Activated CD4-positive, alpha-beta T cell treated with anti-CD3 and anti-CD28 coated beads, Interleukin-2, amount 10 ng/mL, durations not matched to agents 24 days and 14 days (primary cell): ENCODE measurements around the gene PLA2G12B. TPM values are rescaled to one million over a fixed set of nuclear protein-coding genes. Genes with fewer than 3 reads are reported as not detected.

Source experiments
- DNase-seq: peaks from one replicate; pipeline ENCODE4 v3.0.0; 2022
- H3K27ac Mint-ChIP-seq: one replicate; pipeline ENCODE4 v1.8.0; 2022; ENCODE audit warnings: mild to moderate bottlenecking, mixed read lengths
- H3K27me3 Mint-ChIP-seq: one replicate; pipeline ENCODE4 v1.8.0; 2022; ENCODE audit warnings: mixed read lengths
- H3K36me3 Mint-ChIP-seq: one replicate; pipeline ENCODE4 v1.8.0; 2022; ENCODE audit warnings: low read depth, mild to moderate bottlenecking, mixed read lengths
- H3K4me1 Mint-ChIP-seq: one replicate; pipeline ENCODE4 v1.8.0; 2021; ENCODE audit warnings: mixed read lengths
- H3K4me3 Mint-ChIP-seq: one replicate; pipeline ENCODE4 v1.8.0; 2022; ENCODE audit warnings: mild to moderate bottlenecking, moderate library complexity, mixed read lengths
- H3K9me3 Mint-ChIP-seq: one replicate; pipeline ENCODE4 v1.8.0; 2021; ENCODE audit warnings: mixed read lengths
- intact Hi-C: fragments of 100-400 bp; cut with micrococcal nuclease; formaldehyde crosslinking; loops from one replicate; pipeline ENCODE4 v1.15.1; 2023
- total RNA-seq: library from RNA; stranded (reverse); gene quantifications from 2 replicates; pipeline ENCODE4 v1.2.3, GENCODE V29; 2022

The PLA2G12B gene
- total RNA-seq, 1 donor from 2014 or later, result not detected

GRCh38 chr10:72893136-72893798 lies 61.3 kb downstream of the PLA2G12B start, which contains the start of gene OIT3:
Gene OIT3 (plus strand): TSS chr10:72893739. CDS start chr10:72893799, 60 bp downstream.
- no peak for DNase-seq
- no peaks in the 10 kb centered on the region for H3K9me3 Mint-ChIP-seq
- intact Hi-C loops, result no loop called here
- no peaks in the 10 kb centered on the region for H3K4me1 Mint-ChIP-seq
- peaks cover 11% of the 10 kb centered on the region for H3K27me3 Mint-ChIP-seq
- H3K36me3 Mint-ChIP-seq, result peaks cover 3% of the 10 kb centered on the region
- no peak within 1 kb of the TSS for H3K4me3 Mint-ChIP-seq
- H3K27ac Mint-ChIP-seq, result no peak within 1 kb of the TSS

- no peaks in the 10 kb centered on the region for H3K9me3 Mint-ChIP-seq
- H3K4me3 Mint-ChIP-seq, result no peak overlapping the region
- peaks cover 8% of the 10 kb centered on the region for H3K27me3 Mint-ChIP-seq
- DNase-seq, result no peak
- H3K36me3 Mint-ChIP-seq, result peaks cover 11% of the 10 kb centered on the region
- no peak overlapping the region for H3K27ac Mint-ChIP-seq
- intact Hi-C loops, result no loop called here
- peaks cover 5% of the 10 kb centered on the region for H3K4me1 Mint-ChIP-seq
Measured at GRCh38 chr10:72890086-72890485, 64.5 kb downstream of the PLA2G12B start.

DNA sequence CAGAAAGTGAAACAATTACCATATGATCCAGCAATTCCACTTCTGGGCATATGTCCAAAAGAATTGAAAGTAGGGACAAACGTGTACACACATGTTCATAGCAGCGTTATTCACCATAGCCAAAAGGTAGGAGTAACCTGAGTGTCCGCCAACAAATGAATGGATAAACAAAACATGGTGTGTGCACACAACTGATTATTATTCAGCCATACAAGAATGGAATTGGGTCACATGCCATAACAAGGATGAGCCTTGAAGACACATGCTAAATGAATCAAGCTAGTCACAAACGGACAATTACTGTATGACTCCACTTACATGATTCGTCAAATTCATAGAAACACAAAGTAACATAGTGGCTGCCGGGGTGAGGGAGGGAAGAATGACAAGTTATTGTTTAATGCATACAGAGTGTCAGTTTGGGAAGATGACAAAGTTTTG lies 65.2 kb downstream of the PLA2G12B start:
- no peaks in the 10 kb centered on the region for H3K9me3 Mint-ChIP-seq
- H3K27me3 Mint-ChIP-seq, result peaks cover 3% of the 10 kb centered on the region
- H3K27ac Mint-ChIP-seq, result no peak overlapping the region
- intact Hi-C loops, result no loop called here
- peaks cover 5% of the 10 kb centered on the region for H3K4me1 Mint-ChIP-seq
- DNase-seq, result no peak
- peaks cover 11% of the 10 kb centered on the region for H3K36me3 Mint-ChIP-seq
- no peak overlapping the region for H3K4me3 Mint-ChIP-seq

- no peak for DNase-seq
- intact Hi-C loops, result no loop called here
Measured at GRCh38 chr10:72888151-72888638, 66.4 kb downstream of the PLA2G12B start.

DNA sequence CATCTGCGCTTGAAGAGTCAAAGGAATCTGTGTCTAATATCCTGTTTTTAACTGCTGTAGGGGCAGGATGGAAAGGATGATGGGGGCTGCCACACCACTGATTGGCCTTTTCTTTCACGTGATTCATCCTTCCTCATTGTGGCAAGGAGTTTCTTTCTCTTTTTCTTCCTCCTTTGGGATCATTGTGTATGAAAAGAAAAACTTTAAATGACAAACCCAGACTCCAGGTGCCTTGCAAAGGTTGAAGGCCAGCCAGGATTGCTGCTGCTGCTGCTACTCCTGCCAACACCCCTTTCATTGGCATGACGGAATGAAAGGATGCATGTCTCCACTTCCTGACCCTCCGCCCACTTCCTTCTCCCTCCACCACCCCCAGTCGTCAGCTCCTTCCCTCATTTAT lies 67.6 kb downstream of the PLA2G12B start:
- Mint-ChIP-seq H3K9me3 (no peaks in the 10 kb centered on the region), H3K27ac (peak overlapping the region; percentile 31), H3K27me3 (no peaks in the 10 kb centered on the region), H3K4me1 (peaks cover 5% of the 10 kb centered on the region), H3K36me3 (peaks cover 11% of the 10 kb centered on the region), H3K4me3 (peak overlapping the region; percentile 18)
- no peak for DNase-seq
- intact Hi-C loops, result no loop called here

More at GRCh38 chr10:72888151-72888638, 66.4 kb downstream of the PLA2G12B start:
- Mint-ChIP-seq H3K4me3 (no peak overlapping the region), H3K9me3 (no peaks in the 10 kb centered on the region), H3K4me1 (peaks cover 5% of the 10 kb centered on the region), H3K27me3 (no peaks in the 10 kb centered on the region), H3K27ac (no peak overlapping the region), H3K36me3 (peaks cover 11% of the 10 kb centered on the region)

GRCh38 chr10:72886621-72887020 lies 68.0 kb downstream of the PLA2G12B start:
- H3K27ac Mint-ChIP-seq, result no peak overlapping the region
- no peak overlapping the region for H3K4me3 Mint-ChIP-seq
- DNase-seq, result no peak
- intact Hi-C loops, result no loop called here
- no peaks in the 10 kb centered on the region for H3K27me3 Mint-ChIP-seq
- H3K36me3 Mint-ChIP-seq, result peaks cover 11% of the 10 kb centered on the region
- H3K4me1 Mint-ChIP-seq, result peaks cover 5% of the 10 kb centered on the region
- H3K9me3 Mint-ChIP-seq, result no peaks in the 10 kb centered on the region

GRCh38 chr10:72885953-72886352 lies 68.7 kb downstream of the PLA2G12B start:
- Mint-ChIP-seq H3K27ac (no peak overlapping the region), H3K36me3 (peaks cover 11% of the 10 kb centered on the region), H3K4me1 (peaks cover 5% of the 10 kb centered on the region), H3K9me3 (no peaks in the 10 kb centered on the region), H3K4me3 (no peak overlapping the region), H3K27me3 (no peaks in the 10 kb centered on the region)
- intact Hi-C loops, result no loop called here
- DNase-seq, result no peak

Other genes starting within 250 kb of the PLA2G12B start
- gene OIT3, start 61.1 kb downstream of the PLA2G12B start, total RNA-seq, result not detected in 2 replicates
- gene P4HA1, start 142.1 kb upstream of the PLA2G12B start, total RNA-seq, result 69.4 and 71.1 TPM in 2 replicates
- 0.80 and 0.91 TPM in 2 replicates for gene NUDT13, start 155.6 kb upstream of the PLA2G12B start, total RNA-seq
- 38.5 and 40.7 TPM in 2 replicates for gene ECD, start 213.2 kb upstream of the PLA2G12B start, total RNA-seq
- gene FAM149B1, start 213.3 kb upstream of the PLA2G12B start, total RNA-seq, result 10.5 and 11.5 TPM in 2 replicates